PC-9 (cell line): Measurements from ENCODE around the gene C19orf67.

ENCODE experiments used
- CTCF ChIP-seq: fragments of 200-600 bp; sonication (generic); conservative IDR thresholded peaks from 2 replicates; pipeline ENCODE4 v1.6.1; 2017; ENCODE audit warnings: mixed run types, antibody characterized with exemption, mild to moderate bottlenecking, moderate library complexity
- EZH2 ChIP-seq: fragments of 200-600 bp; sonication (generic); IDR thresholded peaks from 2 replicates; pipeline ENCODE4 v1.8.0; 2017; ENCODE audit warnings: antibody characterized with exemption, low read depth

GRCh38 chr19:14059652-14060155 lies 25.9 kb downstream of the C19orf67 start:
- TF ChIP-seq CTCF = no peak
- no peak for TF ChIP-seq EZH2
